Hematopoietic multipotent progenitor cell treated with erythropoietin and hydrocortisone succinate and interleukin-3 and kit ligand, for 17 days (in vitro differentiated cells): ENCODE results near the gene OR2A42.
"Not testable (repeated sequence)": the region's sequence is repeated elsewhere in the genome, so short reads cannot be mapped to it uniquely, and the experiment has no call there.

Experiments used
- DNase-seq: peaks from one replicate; pipeline ENCODE4 v3.0.0-alpha.2; 2015; ENCODE audit warnings: low spot score

OR2A42 gene

GRCh38 chr7:144223675-144224074 is 15.7 kb downstream of the OR2A42 start:
- DNase-seq = not testable (repeated sequence)

GRCh38 chr7:144220531-144220930 is 18.9 kb downstream of the OR2A42 start:
- not testable (repeated sequence) for DNase-seq

GRCh38 chr7:144219149-144219548 is 20.3 kb downstream of the OR2A42 start:
- not testable (repeated sequence) for DNase-seq

GRCh38 chr7:144218581-144218980 is 20.8 kb downstream of the OR2A42 start:
- not testable (repeated sequence) for DNase-seq

GRCh38 chr7:144217200-144217599 is 22.2 kb downstream of the OR2A42 start:
- not testable (repeated sequence) for DNase-seq

GRCh38 chr7:144205306-144205705 is 34.1 kb downstream of the OR2A42 start:
- not testable (repeated sequence) for DNase-seq

GRCh38 chr7:144203086-144203485 is 36.3 kb downstream of the OR2A42 start:
- not testable (repeated sequence) for DNase-seq

- DNase-seq = not testable (repeated sequence)
Observed at GRCh38 chr7:144201978-144202377, 37.4 kb downstream of the OR2A42 start.

GRCh38 chr7:144198934-144199333 is 40.5 kb downstream of the OR2A42 start:
- DNase-seq = not testable (repeated sequence)

GRCh38 chr7:144195212-144195872 is 44.1 kb downstream of the OR2A42 start, which contains the start of gene ARHGEF35:
Gene ARHGEF35, minus strand, starts transcription at chr7:144195833. Its CDS starts 7,450 bp downstream, at chr7:144188383.
- DNase-seq = not testable (repeated sequence)

- not testable (repeated sequence) for DNase-seq
Observed at GRCh38 chr7:144194453-144194852, 45.0 kb downstream of the OR2A42 start.

- not testable (repeated sequence) for DNase-seq
Observed at GRCh38 chr7:144193782-144194181, 45.6 kb downstream of the OR2A42 start.

- DNase-seq = not testable (repeated sequence)
Observed at GRCh38 chr7:144188578-144189171, 50.7 kb downstream of the OR2A42 start.

GRCh38 chr7:144187848-144188247 is 51.6 kb downstream of the OR2A42 start:
- not testable (repeated sequence) for DNase-seq

- DNase-seq = not testable (repeated sequence)
Observed at GRCh38 chr7:144183166-144183565, 56.2 kb downstream of the OR2A42 start, which contains the start of gene CTAGE4. Gene CTAGE4, plus strand, starts transcription at chr7:144183466. Its CDS starts 38 bp downstream, at chr7:144183504.

- not testable (repeated sequence) for DNase-seq
Observed at GRCh38 chr7:144179165-144179479, 60.3 kb downstream of the OR2A42 start.

- DNase-seq = not testable (repeated sequence)
Observed at GRCh38 chr7:144178380-144179164, 60.8 kb downstream of the OR2A42 start.
